GM12878 (cell line): Measurements from ENCODE around the gene SIRT3. TPM values are rescaled to one million over a fixed set of nuclear protein-coding genes. Genes with fewer than 3 reads are reported as not detected.

ENCODE experiments used
- ATAC-seq: fragments of 200-7000 bp; cut with Tn5 transposase; 3 replicates; pipeline ENCODE4 v1.9.1; 2020; ENCODE audit warnings: mild to moderate bottlenecking, moderate library complexity
- BruUV-seq: library from RNA; stranded (reverse); fragments of 400-500 nt; replicated peaks from 2 replicates; lab custom pipeline; 2021; lab: Mats Ljungman, UMichigan
- CTCF ChIA-PET: fragments of 300-600 bp; sonication (Branson Sonifier 250); formaldehyde crosslinking; extraction: SDS; loops from one replicate; lab custom pipeline; 2021; ENCODE audit warnings: inconsistent platforms; lab: Yijun Ruan, JAX
- POLR2A ChIA-PET: fragments of 350-600 bp; formaldehyde crosslinking; extraction: SDS; loops from one replicate; lab custom pipeline; 2021; ENCODE audit warnings: inconsistent platforms; lab: Charles Lee
- RAD21 ChIA-PET: fragments of 300-600 bp; sonication (Branson Sonifier 250); formaldehyde crosslinking; loops from one replicate; lab custom pipeline; 2023; ENCODE audit warnings: antibody characterized with exemption; ENCODE audit not compliant: unreplicated experiment; lab: Charles Lee
- SMC1A ChIA-PET: fragments of 300-600 bp; sonication (Branson Sonifier 250); formaldehyde crosslinking; loops from one replicate; lab custom pipeline; 2023; ENCODE audit not compliant: unreplicated experiment, uncharacterized antibody; lab: Charles Lee
- DNase-seq: peaks from one replicate; pipeline ENCODE4 v3.0.0-alpha.2; 2011; ENCODE audit warnings: low read depth, low spot score
- FAIRE-seq: peaks from 3 replicates; lab custom pipeline; 2011; peaks lifted over from hg19 to GRCh38; lab: Jason Lieb, UNC
- H2AFZ ChIP-seq: 2 replicates; pipeline ENCODE4 v1.6.0; 2011; ENCODE audit warnings: low read depth, low read length, control low read depth; ENCODE audit not compliant: control insufficient read depth
- H3K27ac ChIP-seq: 2 replicates; pipeline ENCODE4 v1.5.1; 2011; ENCODE audit warnings: control low read depth; ENCODE audit not compliant: control insufficient read depth, insufficient read depth
- H3K27me3 ChIP-seq, 2 experiments: replicated peaks in 1 of 2; 2 replicates each; pipeline versions ENCODE4 v1.6.0 to v1.6.1; 2011; ENCODE audit warnings: low read length in 1 of 2; ENCODE audit not compliant: control insufficient read depth in 2 of 2, insufficient read depth in 2 of 2
- H3K36me3 ChIP-seq, 2 experiments: 2 replicates each; pipeline ENCODE4 v1.5.1; 2011; ENCODE audit warnings: low read length in 1 of 2; ENCODE audit not compliant: control insufficient read depth in 2 of 2, insufficient read depth in 2 of 2
- H3K4me1 ChIP-seq: 2 replicates; pipeline ENCODE4 v1.6.1; 2011; ENCODE audit warnings: mild to moderate bottlenecking, low read length, moderate library complexity, mixed read lengths; ENCODE audit not compliant: control insufficient read depth, insufficient read depth
- H3K4me2 ChIP-seq: 2 replicates; pipeline ENCODE4 v1.6.0; 2011; ENCODE audit warnings: control low read depth; ENCODE audit not compliant: control insufficient read depth, insufficient read depth
- H3K4me3 ChIP-seq: fragments of 200-600 bp; sonication (generic); 2 replicates; pipeline ENCODE4 v1.5.1; 2016
- H3K79me2 ChIP-seq: 2 replicates; pipeline ENCODE4 v1.6.0; 2011; ENCODE audit warnings: low read length; ENCODE audit not compliant: control insufficient read depth, insufficient read depth
- H3K9ac ChIP-seq: 2 replicates; pipeline ENCODE4 v1.8.0; 2011; ENCODE audit warnings: low read length, control low read depth, mixed read lengths; ENCODE audit not compliant: control insufficient read depth, insufficient read depth
- H3K9me3 ChIP-seq: replicated peaks from 3 replicates; pipeline ENCODE4 v1.5.1; 2011; ENCODE audit warnings: mild to moderate bottlenecking, low read length; ENCODE audit not compliant: control insufficient read depth, insufficient read depth
- H4K20me1 ChIP-seq: 2 replicates; pipeline ENCODE4 v1.6.0; 2011; ENCODE audit not compliant: control insufficient read depth, insufficient read depth
- ELK1 ChIP-seq: IDR thresholded peaks from 2 replicates; pipeline ENCODE4 v1.6.1; 2012; ENCODE audit warnings: low read depth, low read length, improper control_type of control experiment
- EZH2 ChIP-seq: IDR thresholded peaks from 2 replicates; pipeline ENCODE4 v1.6.1; 2012; ENCODE audit warnings: low read depth, mild to moderate bottlenecking, control low read depth, inconsistent platforms, low read length, borderline replicate concordance; ENCODE audit not compliant: control insufficient read depth
- GATAD2B ChIP-seq: fragments of 450-650 bp; conservative IDR thresholded peaks from 2 replicates; pipeline ENCODE4 v1.6.1; 2017; ENCODE audit warnings: low read depth, mild to moderate bottlenecking, moderate library complexity
- HDGF ChIP-seq: fragments of 450-650 bp; IDR thresholded peaks from 2 replicates; pipeline ENCODE4 v1.6.1; 2016; ENCODE audit warnings: antibody characterized with exemption
- NFXL1 ChIP-seq: fragments of 450-650 bp; IDR thresholded peaks from 2 replicates; pipeline ENCODE4 v1.6.1; 2017; ENCODE audit warnings: antibody characterized with exemption, mild to moderate bottlenecking, borderline replicate concordance
- NFYA ChIP-seq: IDR thresholded peaks from 2 replicates; pipeline ENCODE4 v1.6.1; 2011; ENCODE audit warnings: low read depth, mild to moderate bottlenecking, low read length, improper control_type of control experiment, borderline replicate concordance
- NR2C1 ChIP-seq: fragments of 450-650 bp; IDR thresholded peaks from 2 replicates; pipeline ENCODE4 v1.6.1; 2017; ENCODE audit warnings: antibody characterized with exemption, mild to moderate bottlenecking, moderate library complexity
- POLR2A ChIP-seq: IDR thresholded peaks from 2 replicates; pipeline ENCODE4 v1.6.1; 2011; ENCODE audit warnings: low read depth, mild to moderate bottlenecking, low read length
- SP1 ChIP-seq: IDR thresholded peaks from one replicate; pipeline ENCODE4 v1.6.1; 2011; ENCODE audit warnings: low read depth, low read length
- ZNF207 ChIP-seq: fragments of 450-650 bp; IDR thresholded peaks from 2 replicates; pipeline ENCODE4 v1.6.1; 2014; ENCODE audit warnings: antibody characterized with exemption, mild to moderate bottlenecking, borderline replicate concordance
- ZNF592 ChIP-seq: fragments of 450-650 bp; IDR thresholded peaks from 2 replicates; pipeline ENCODE4 v1.6.1; 2017; ENCODE audit warnings: mild to moderate bottlenecking, moderate library complexity
- WGBS: methylation state at CpG from one replicate; pipeline ENCODE4 v1.1.6; 2016; ENCODE audit warnings: low lambda C conversion rate; ENCODE audit not compliant: insufficient replicate concordance, insufficient coverage; ENCODE audit errors: missing lambda C conversion rate; 5-methylcytosine and 5-hydroxymethylcytosine counted together
- in situ Hi-C: fragments of 300-500 bp; cut with MboI; formaldehyde crosslinking; loops from 9 replicates; pipeline ENCODE4 v1.14.3; 2018; ENCODE audit warnings: mixed read lengths
- intact Hi-C: fragments of 100-400 bp; cut with micrococcal nuclease; formaldehyde crosslinking; loops from one replicate; pipeline ENCODE4 v1.14.2; 2022; ENCODE audit not compliant: unreplicated experiment
- polyA plus RNA-seq, 11 experiments: library from polyadenylated mRNA; depleted of rRNA in 4 of 11; unstranded in 6 of 11; stranded (reverse) in 5 of 11; fragments of >200 nt; fragmentation: Nextera tagmentation in 4 of 11; fragmentation: Illumina TruSeq in 1 of 11; extraction: Ambion mirVana in 4 of 11; extraction: Trizol in 1 of 11; gene quantifications; 1 replicate in 1 of 11; 2 replicates in 10 of 11; pipeline versions ENCODE4 v1.2.1 to v1.2.3, GENCODE V29; 2011 to 2016; ENCODE audit warnings: inconsistent platforms in 2 of 11, missing spikeins in 2 of 11, low read depth in 1 of 11
- total RNA-seq, 4 experiments: library from RNA; depleted of rRNA in 3 of 4; stranded (reverse); fragments of >200 nt in 3 of 4; fragmentation: Illumina TruSeq in 1 of 4; extraction: Trizol in 1 of 4; gene quantifications; 2 replicates each; pipeline versions ENCODE4 v1.2.1 to v1.2.3, GENCODE V29; 2013 to 2021

The SIRT3 gene
- total and polyA plus RNA-seq, 10 of the 15 experiments (the other 5 are each of a cell fraction or from before 2014, with no cell fraction given): 0.90 to 23.2 (median 12.6) TPM

GRCh38 chr11:218815-219593, 17.1 kb downstream of the SIRT3 start:
- no TSS peak for BruUV-seq
- Histone ChIP-seq H3K4me2 (no peak overlapping the region), H3K36me3 (peaks cover 5 to 14% of the 10 kb centered on the region in 2 experiments), H3K9ac (no peak overlapping the region), H3K27ac (no peak overlapping the region), H3K9me3 (no peaks in the 10 kb centered on the region)
- 84% methylated on average over 27 of the region's 29 CpGs for WGBS
- ChIA-PET POLR2A (interaction anchor here (1.7 kb wide), 1 partner anchor 11 kb away, joined by 4 read pairs; no protein-coding TSS in a partner anchor), SMC1A (no interaction called here)
- no peak for DNase-seq
- TF ChIP-seq NR2C1 (no peak), POLR2A (peak; percentile 45; the same call in 1 of the 2 replicates), GATAD2B (no peak)
- TF ChIP-seq, all 136 proteins: peak for 1
- RAD21 ChIA-PET: no interaction called here
- Histone ChIP-seq H3K4me3 (no peak overlapping the region), H2AFZ (no peak overlapping the region), H3K79me2 (no peaks in the 10 kb centered on the region), H3K4me1 (no peaks in the 10 kb centered on the region), H3K27me3 (no peaks in the 10 kb centered on the region), H4K20me1 (no peaks in the 10 kb centered on the region)
- in situ Hi-C loops (no loop called here), intact Hi-C loops (no loop called here)
- CTCF ChIA-PET: interaction anchor here (0.5 to 1.3 kb wide), 3 partner anchors 12 to 145 kb away, joined by 3 to 6 read pairs (median 4); partner anchors contain the start of gene BET1L
- no peak for ATAC-seq
- no peak for FAIRE-seq

- 93% methylated on average over 3 of the region's 3 CpGs for WGBS
- ChIA-PET RAD21 (no interaction called here), SMC1A (interaction anchor here (1.5 kb wide), 1 partner anchor 17 kb away, joined by 3 read pairs; no protein-coding TSS in a partner anchor), CTCF (interaction anchor here (1.0 kb wide), 2 partner anchors 11 to 138 kb away, joined by 3 read pairs; partner anchors contain the start of gene BET1L), POLR2A (no interaction called here)
- BruUV-seq: no TSS peak
- Histone ChIP-seq H3K27me3 (no peaks in the 10 kb centered on the region), H3K9me3 (no peaks in the 10 kb centered on the region), H3K4me3 (no peak overlapping the region), H3K79me2 (no peaks in the 10 kb centered on the region), H3K4me1 (no peaks in the 10 kb centered on the region), H2AFZ (no peak overlapping the region), H3K4me2 (no peak overlapping the region), H3K9ac (no peak overlapping the region), H3K36me3 (peaks cover 13 to 19% of the 10 kb centered on the region in 2 experiments), H4K20me1 (no peaks in the 10 kb centered on the region), H3K27ac (no peak overlapping the region)
- in situ Hi-C loops: no loop called here
- no peak for ATAC-seq
- intact Hi-C loops: no loop called here
- FAIRE-seq: no peak
- DNase-seq: no peak
- TF ChIP-seq NFXL1 (no peak), HDGF (no peak), ZNF207 (no peak), NFYA (no peak), ZNF592 (no peak), ELK1 (no peak), EZH2 (no peak), SP1 (no peak)
Measured at GRCh38 chr11:217704-218103, 18.4 kb downstream of the SIRT3 start.
